RWPE1 (cell line): ENCODE data around the gene MMP20.

Experiments
- CTCF ChIA-PET: fragments of 350-600 bp; sonication (Branson Sonifier 250); formaldehyde crosslinking; extraction: SDS; loops from one replicate; lab custom pipeline; 2021; lab: Yijun Ruan, JAX
- POLR2A ChIA-PET: fragments of 400-600 bp; formaldehyde crosslinking; extraction: SDS; loops from one replicate; lab custom pipeline; 2020; ENCODE audit warnings: antibody characterized with exemption; ENCODE audit not compliant: low non-redundant PET; lab: Yijun Ruan, JAX
- DNase-seq: peaks from one replicate; pipeline ENCODE4 v3.0.0; 2012; ENCODE audit warnings: low spot score
- H3K27ac ChIP-seq: fragments of 450-650 bp; 2 replicates; pipeline ENCODE4 v1.5.1; 2017
- CTCF ChIP-seq: fragments of 450-650 bp; conservative IDR thresholded peaks from 2 replicates; pipeline ENCODE4 v1.5.1; 2017; ENCODE audit warnings: low read depth, mild to moderate bottlenecking

The MMP20 gene

GRCh38 chr11:102592131-102592530, 33.0 kb downstream of the MMP20 start:
- ChIA-PET POLR2A (no interaction called here), CTCF (interaction anchor here (0.6 to 0.8 kb wide), 4 partner anchors 19 to 1666 kb away, joined by 3 read pairs; no protein-coding TSS in a partner anchor)
- no peak for TF ChIP-seq CTCF

DNA sequence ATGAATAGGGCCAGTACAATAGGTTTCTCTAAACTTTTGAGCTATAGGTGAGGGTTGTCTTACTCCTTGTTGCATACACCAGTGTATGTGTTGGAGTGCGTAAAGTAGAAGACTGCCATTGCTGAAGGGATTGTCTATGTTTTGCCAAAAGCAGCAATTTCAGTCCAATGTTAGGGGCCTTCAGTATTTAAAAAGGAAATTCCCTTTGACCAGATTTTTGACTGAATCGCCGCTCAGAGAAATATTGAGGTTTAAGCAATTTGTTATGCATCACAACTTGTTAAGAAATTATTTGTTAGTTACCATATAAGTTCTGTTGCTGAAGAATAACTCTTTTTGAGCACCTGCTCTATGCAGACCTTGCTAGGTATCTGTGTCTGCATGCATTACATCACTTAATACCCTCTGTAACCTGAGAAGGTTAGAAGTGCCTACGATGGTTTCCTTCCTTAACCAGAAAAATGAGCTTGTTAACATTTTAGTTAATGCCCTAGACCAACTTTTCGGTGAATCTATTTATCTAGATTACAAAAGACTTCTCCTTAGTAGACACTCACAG, 33.9 kb downstream of the MMP20 start:
- H3K27ac ChIP-seq, result no peak overlapping the region
- DNase-seq, result no peak
- CTCF ChIA-PET, result no interaction called here
- POLR2A ChIA-PET, result no interaction called here
- TF ChIP-seq CTCF, result no peak

More at GRCh38 chr11:102592131-102592530, 33.0 kb downstream of the MMP20 start:
- no peak overlapping the region for H3K27ac ChIP-seq
- DNase-seq, result no peak

DNA sequence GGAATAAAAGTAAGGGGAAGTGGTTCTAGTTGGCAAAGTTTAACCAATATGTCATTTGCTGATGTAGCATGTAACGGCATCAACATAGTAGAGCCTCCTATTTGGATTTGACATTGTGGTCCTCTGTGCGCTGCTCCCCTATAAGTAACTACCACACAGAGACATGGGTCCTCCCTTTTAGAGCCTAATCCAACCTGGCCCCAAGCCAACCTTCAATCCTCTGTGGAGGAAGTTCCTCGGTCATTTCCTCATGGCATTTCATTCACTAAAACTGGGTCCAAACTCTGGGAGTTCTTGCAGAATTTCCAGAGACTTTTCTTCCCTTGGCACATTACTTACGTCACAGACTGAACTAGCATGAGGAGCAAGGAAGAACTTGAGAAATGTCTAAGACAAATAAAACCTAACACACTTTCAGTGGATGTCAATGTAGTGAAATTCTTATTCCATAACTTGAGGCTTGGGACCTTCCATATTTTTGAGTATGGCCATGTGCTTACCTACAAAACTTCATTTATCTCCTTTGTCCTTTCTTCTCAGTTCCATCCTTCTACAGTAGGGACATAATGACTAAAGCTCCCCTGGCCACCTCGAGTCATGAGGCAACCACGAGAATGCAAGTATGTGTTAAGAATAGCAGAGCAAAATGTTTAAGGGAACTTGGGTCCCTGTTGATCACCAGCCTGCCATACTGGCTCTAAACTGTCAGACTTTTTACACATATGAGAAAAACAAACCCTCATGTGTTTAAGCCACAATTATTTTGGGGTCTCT, 34.7 kb downstream of the MMP20 start:
- TF ChIP-seq CTCF, result no peak
- no peak for DNase-seq
- POLR2A ChIA-PET, result no interaction called here
- no peak overlapping the region for H3K27ac ChIP-seq
- CTCF ChIA-PET, result no interaction called here

DNA sequence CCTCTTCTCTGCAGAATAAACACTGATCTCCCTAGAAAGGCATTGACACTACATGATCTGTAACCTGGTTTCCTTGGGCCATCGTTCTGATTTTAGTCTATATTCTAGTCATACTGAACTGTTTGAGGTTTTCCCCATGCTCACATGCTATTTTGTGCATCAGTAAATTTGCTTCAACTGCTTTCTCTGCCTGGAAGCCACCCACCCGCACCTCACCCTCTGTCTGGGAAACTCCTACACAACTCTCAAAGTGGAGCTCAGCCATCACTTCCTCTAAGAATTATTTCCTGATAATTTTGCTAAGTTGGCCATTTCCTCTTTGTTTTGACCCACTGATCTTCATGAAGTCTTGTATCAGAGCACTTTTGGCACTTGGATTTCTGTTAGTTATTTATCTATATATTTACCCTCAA, 36.1 kb downstream of the MMP20 start:
- DNase-seq, result no peak
- no peak for TF ChIP-seq CTCF
- no peak overlapping the region for H3K27ac ChIP-seq
- ChIA-PET CTCF (no interaction called here), POLR2A (no interaction called here)

DNA sequence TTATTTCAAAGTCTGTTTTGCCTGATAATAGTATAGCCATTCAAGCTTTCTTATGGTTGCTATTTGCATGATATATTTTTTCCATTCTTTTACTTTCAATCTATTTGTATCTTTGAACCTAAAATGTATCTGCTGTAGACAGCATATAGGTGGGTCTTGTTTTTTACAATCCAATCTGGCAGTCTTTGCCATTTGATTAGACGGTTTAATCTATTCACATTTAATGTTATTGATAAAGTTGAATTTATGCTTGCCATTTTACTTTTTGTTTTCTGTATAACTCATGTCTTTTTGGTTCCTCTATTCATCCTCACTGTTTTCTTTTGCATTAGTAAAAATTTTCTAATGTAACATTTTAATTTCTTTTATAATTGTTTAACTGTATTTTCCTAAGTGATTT, 37.4 kb downstream of the MMP20 start:
- TF ChIP-seq CTCF, result no peak
- CTCF ChIA-PET, result no interaction called here
- POLR2A ChIA-PET, result no interaction called here
- DNase-seq, result no peak
- no peak overlapping the region for H3K27ac ChIP-seq

DNA sequence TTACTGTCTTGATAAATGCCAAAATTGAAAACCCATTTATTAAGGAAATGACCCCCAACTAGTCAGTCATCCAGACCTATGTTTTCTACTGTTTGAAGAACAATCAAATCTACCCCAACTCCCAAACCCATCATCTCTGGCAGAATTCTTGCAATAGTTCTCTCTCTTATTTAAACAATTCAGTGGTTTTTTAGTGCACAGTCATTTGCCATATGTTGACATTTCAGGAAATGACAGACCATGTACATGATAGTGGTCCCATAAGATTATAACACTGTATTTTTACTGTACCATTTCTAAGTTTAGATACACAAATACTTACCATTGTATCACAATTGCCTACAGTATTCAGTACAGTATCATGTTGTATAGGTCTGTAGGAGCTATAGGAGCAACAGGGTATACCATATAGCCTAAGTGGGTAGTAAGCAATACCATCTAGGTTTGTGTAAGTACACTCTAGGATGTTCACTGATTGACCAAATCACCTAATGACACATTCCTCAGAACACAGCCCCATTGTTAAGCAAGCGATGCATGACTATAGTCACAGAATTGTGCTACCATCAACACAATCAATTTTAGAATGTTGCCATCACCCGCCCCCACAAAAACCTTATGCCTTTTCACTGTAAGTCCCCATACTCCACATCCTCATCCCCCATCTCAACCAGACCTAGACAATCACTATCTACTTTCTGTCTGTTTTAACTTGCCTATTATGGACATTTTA, 41.8 kb downstream of the MMP20 start:
- POLR2A ChIA-PET, result no interaction called here
- no peak for TF ChIP-seq CTCF
- no peak for DNase-seq
- CTCF ChIA-PET, result interaction anchor here (0.7 kb wide), 1 partner anchor 216 kb away, joined by 6 read pairs; no protein-coding TSS in a partner anchor
- H3K27ac ChIP-seq, result no peak overlapping the region
